Astrocyte (in vitro differentiated cells and primary cell): Measurements from ENCODE around the gene ADAP1. TPM values are rescaled to one million over a fixed set of nuclear protein-coding genes. Genes with fewer than 3 reads are reported as not detected.

ENCODE experiments used
- DNase-seq: peaks from one replicate; pipeline ENCODE4 v3.0.0-alpha.2; 2010; ENCODE audit warnings: low read depth
- FAIRE-seq: peaks from 2 replicates; lab custom pipeline; 2011; peaks lifted over from hg19 to GRCh38; lab: Jason Lieb, UNC
- H2AFZ ChIP-seq: 2 replicates; pipeline ENCODE4 v1.6.0; 2012; ENCODE audit warnings: low read depth, low read length, inconsistent platforms
- H3K27ac ChIP-seq: 2 replicates; pipeline ENCODE4 v1.5.1; 2011; ENCODE audit warnings: low read depth, low read length, inconsistent platforms
- H3K27me3 ChIP-seq: 2 replicates; pipeline ENCODE4 v1.6.0; 2011; ENCODE audit warnings: low read length, inconsistent platforms; ENCODE audit not compliant: insufficient read depth
- H3K36me3 ChIP-seq: 2 replicates; pipeline ENCODE4 v1.5.1; 2011; ENCODE audit warnings: low read length, inconsistent platforms; ENCODE audit not compliant: insufficient read depth
- H3K4me1 ChIP-seq: 2 replicates; pipeline ENCODE4 v1.5.1; 2011; ENCODE audit warnings: low read length, inconsistent platforms; ENCODE audit not compliant: insufficient read depth
- H3K4me2 ChIP-seq: 2 replicates; pipeline ENCODE4 v1.6.0; 2012; ENCODE audit warnings: low read length, inconsistent platforms
- H3K4me3 ChIP-seq: 2 replicates; pipeline ENCODE4 v1.5.1; 2011; ENCODE audit warnings: low read depth, mild to moderate bottlenecking, low read length, inconsistent platforms; ENCODE audit not compliant: insufficient read depth
- H3K79me2 ChIP-seq: 2 replicates; pipeline ENCODE4 v1.6.0; 2012; ENCODE audit warnings: mild to moderate bottlenecking, low read length, inconsistent platforms; ENCODE audit not compliant: insufficient read depth
- H3K9ac ChIP-seq: 2 replicates; pipeline ENCODE4 v1.6.0; 2012; ENCODE audit warnings: mild to moderate bottlenecking, low read length, inconsistent platforms
- H3K9me3 ChIP-seq: 2 replicates; pipeline ENCODE4 v1.5.1; 2012; ENCODE audit warnings: low read depth, mild to moderate bottlenecking, low read length, inconsistent platforms; ENCODE audit not compliant: insufficient read depth
- H4K20me1 ChIP-seq: 2 replicates; pipeline ENCODE4 v1.6.0; 2012; ENCODE audit warnings: low read length, inconsistent platforms; ENCODE audit not compliant: insufficient read depth
- H3K27ac Mint-ChIP-seq: one replicate; pipeline ENCODE4 v1.8.0; 2021; ENCODE audit warnings: mild to moderate bottlenecking, mixed read lengths; ENCODE audit not compliant: unreplicated experiment
- H3K27me3 Mint-ChIP-seq: one replicate; pipeline ENCODE4 v1.8.0; 2021; ENCODE audit warnings: low read depth, mixed read lengths; ENCODE audit not compliant: unreplicated experiment
- H3K36me3 Mint-ChIP-seq: one replicate; pipeline ENCODE4 v1.8.0; 2021; ENCODE audit warnings: low read depth, mixed read lengths; ENCODE audit not compliant: unreplicated experiment
- H3K4me1 Mint-ChIP-seq: one replicate; pipeline ENCODE4 v1.8.0; 2021; ENCODE audit warnings: low read depth, mixed read lengths; ENCODE audit not compliant: unreplicated experiment
- H3K4me3 Mint-ChIP-seq: one replicate; pipeline ENCODE4 v1.8.0; 2021; ENCODE audit warnings: mild to moderate bottlenecking, moderate library complexity, mixed read lengths; ENCODE audit not compliant: unreplicated experiment
- H3K9me3 Mint-ChIP-seq: one replicate; pipeline ENCODE4 v1.8.0; 2021; ENCODE audit warnings: mild to moderate bottlenecking, mixed read lengths; ENCODE audit not compliant: unreplicated experiment
- EZH2 ChIP-seq: IDR thresholded peaks from 2 replicates; pipeline ENCODE4 v1.6.1; 2012; ENCODE audit warnings: mild to moderate bottlenecking, low read length, inconsistent platforms; ENCODE audit not compliant: insufficient read depth
- total RNA-seq: library from RNA; stranded (reverse); gene quantifications from 2 replicates; pipeline ENCODE4 v1.2.1, GENCODE V29; 2021
- TF ChIP-seq, protein P1 (sequence below): IDR thresholded peaks from 2 replicates; pipeline ENCODE4 v1.5.1; 2011; ENCODE audit warnings: low read depth, mild to moderate bottlenecking, inconsistent platforms, low read length, moderate library complexity; ENCODE audit not compliant: insufficient read depth

The ADAP1 gene
- total RNA-seq, 1 donor from 2014 or later, result 4.8 TPM

- H3K4me3 ChIP-seq, result no peak overlapping the region
- no peak overlapping the region for H3K27ac ChIP-seq
- H3K9me3 ChIP-seq, result no peaks in the 10 kb centered on the region
- H3K36me3 ChIP-seq, result no peaks in the 10 kb centered on the region
- Mint-ChIP-seq H3K9me3 (peaks cover 1% of the 10 kb centered on the region), H3K4me1 (peaks cover 13% of the 10 kb centered on the region), H3K36me3 (no peaks in the 10 kb centered on the region), H3K4me3 (no peak overlapping the region), H3K27ac (no peak overlapping the region), H3K27me3 (peaks cover 18% of the 10 kb centered on the region)
- H3K4me1 ChIP-seq, result peaks cover 20% of the 10 kb centered on the region
- no peak for FAIRE-seq
- H2AFZ ChIP-seq, result no peak overlapping the region
- DNase-seq, result no peak
- peaks cover 4% of the 10 kb centered on the region for H3K27me3 ChIP-seq
- no peaks in the 10 kb centered on the region for H3K79me2 ChIP-seq
- TF ChIP-seq, protein P1, sequence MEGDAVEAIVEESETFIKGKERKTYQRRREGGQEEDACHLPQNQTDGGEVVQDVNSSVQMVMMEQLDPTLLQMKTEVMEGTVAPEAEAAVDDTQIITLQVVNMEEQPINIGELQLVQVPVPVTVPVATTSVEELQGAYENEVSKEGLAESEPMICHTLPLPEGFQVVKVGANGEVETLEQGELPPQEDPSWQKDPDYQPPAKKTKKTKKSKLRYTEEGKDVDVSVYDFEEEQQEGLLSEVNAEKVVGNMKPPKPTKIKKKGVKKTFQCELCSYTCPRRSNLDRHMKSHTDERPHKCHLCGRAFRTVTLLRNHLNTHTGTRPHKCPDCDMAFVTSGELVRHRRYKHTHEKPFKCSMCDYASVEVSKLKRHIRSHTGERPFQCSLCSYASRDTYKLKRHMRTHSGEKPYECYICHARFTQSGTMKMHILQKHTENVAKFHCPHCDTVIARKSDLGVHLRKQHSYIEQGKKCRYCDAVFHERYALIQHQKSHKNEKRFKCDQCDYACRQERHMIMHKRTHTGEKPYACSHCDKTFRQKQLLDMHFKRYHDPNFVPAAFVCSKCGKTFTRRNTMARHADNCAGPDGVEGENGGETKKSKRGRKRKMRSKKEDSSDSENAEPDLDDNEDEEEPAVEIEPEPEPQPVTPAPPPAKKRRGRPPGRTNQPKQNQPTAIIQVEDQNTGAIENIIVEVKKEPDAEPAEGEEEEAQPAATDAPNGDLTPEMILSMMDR, result no peak
- TF ChIP-seq EZH2, result no peak
- H4K20me1 ChIP-seq, result no peaks in the 10 kb centered on the region
- H3K9ac ChIP-seq, result no peak overlapping the region
- no peak overlapping the region for H3K4me2 ChIP-seq
Observed at GRCh38 chr7:919924-920341, 34.5 kb downstream of the ADAP1 start.

DNA sequence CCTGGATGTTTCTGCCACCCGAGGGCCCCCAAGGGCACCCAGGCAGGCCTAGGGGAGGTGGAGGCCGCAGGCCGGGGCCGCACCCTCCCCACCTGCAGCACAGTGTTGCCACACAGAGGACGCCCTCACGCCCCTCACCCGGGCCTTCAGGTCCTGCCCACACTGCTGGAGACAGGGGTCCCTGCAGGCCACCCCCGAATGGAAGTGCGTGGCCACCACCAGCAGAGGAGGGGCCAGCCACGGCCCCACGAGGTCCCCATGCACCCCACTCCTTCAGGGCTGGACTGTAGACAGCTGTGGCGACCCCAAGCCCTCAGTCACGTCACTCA is 35.4 kb downstream of the ADAP1 start:
- H3K79me2 ChIP-seq, result no peaks in the 10 kb centered on the region
- no peaks in the 10 kb centered on the region for H3K9me3 ChIP-seq
- Mint-ChIP-seq H3K4me1 (peaks cover 10% of the 10 kb centered on the region), H3K36me3 (no peaks in the 10 kb centered on the region), H3K27me3 (peaks cover 18% of the 10 kb centered on the region), H3K4me3 (no peak overlapping the region), H3K27ac (no peak overlapping the region), H3K9me3 (peaks cover 1% of the 10 kb centered on the region)
- no peak overlapping the region for H3K4me2 ChIP-seq
- no peaks in the 10 kb centered on the region for H3K36me3 ChIP-seq
- FAIRE-seq (no peak), DNase-seq (no peak)
- H3K4me1 ChIP-seq, result peaks cover 13% of the 10 kb centered on the region
- no peak overlapping the region for H3K4me3 ChIP-seq
- peaks cover 4% of the 10 kb centered on the region for H3K27me3 ChIP-seq
- H4K20me1 ChIP-seq, result no peaks in the 10 kb centered on the region
- H2AFZ ChIP-seq, result no peak overlapping the region
- no peak overlapping the region for H3K27ac ChIP-seq
- no peak for TF ChIP-seq EZH2
- TF ChIP-seq, protein P1, result no peak
- no peak overlapping the region for H3K9ac ChIP-seq

GRCh38 chr7:918441-919113 is 35.9 kb downstream of the ADAP1 start:
- no peak overlapping the region for H3K4me3 Mint-ChIP-seq
- Histone ChIP-seq H4K20me1 (no peaks in the 10 kb centered on the region), H3K9ac (no peak overlapping the region), H3K4me3 (no peak overlapping the region), H3K79me2 (no peaks in the 10 kb centered on the region), H2AFZ (no peak overlapping the region), H3K9me3 (no peaks in the 10 kb centered on the region), H3K27me3 (peaks cover 4% of the 10 kb centered on the region), H3K4me2 (no peak overlapping the region), H3K27ac (no peak overlapping the region), H3K36me3 (no peaks in the 10 kb centered on the region), H3K4me1 (peaks cover 11% of the 10 kb centered on the region)
- H3K27me3 Mint-ChIP-seq, result peaks cover 18% of the 10 kb centered on the region
- no peak overlapping the region for H3K27ac Mint-ChIP-seq
- H3K4me1 Mint-ChIP-seq, result peaks cover 10% of the 10 kb centered on the region
- FAIRE-seq (no peak), DNase-seq (no peak)
- H3K36me3 Mint-ChIP-seq, result no peaks in the 10 kb centered on the region
- TF ChIP-seq EZH2, result no peak
- TF ChIP-seq, protein P1, result no peak
- peaks cover 1% of the 10 kb centered on the region for H3K9me3 Mint-ChIP-seq
